Glutamatergic neuron (in vitro differentiated cells): ENCODE measurements around the gene BMP7. TPM values are rescaled to one million over a fixed set of nuclear protein-coding genes. Genes with fewer than 3 reads are reported as not detected.

ENCODE experiments used
- DNase-seq: peaks from one replicate; pipeline ENCODE4 v3.0.0; 2022
- H3K27ac Mint-ChIP-seq: one replicate; pipeline ENCODE4 v1.8.0; 2020; ENCODE audit warnings: mild to moderate bottlenecking, mixed read lengths, inconsistent platforms; ENCODE audit not compliant: unreplicated experiment
- H3K27me3 Mint-ChIP-seq: one replicate; pipeline ENCODE4 v1.8.0; 2020; ENCODE audit warnings: mild to moderate bottlenecking, moderate library complexity, mixed read lengths, inconsistent platforms; ENCODE audit not compliant: unreplicated experiment
- H3K36me3 Mint-ChIP-seq: one replicate; pipeline ENCODE4 v1.8.0; 2020; ENCODE audit warnings: mild to moderate bottlenecking, mixed read lengths, inconsistent platforms; ENCODE audit not compliant: unreplicated experiment
- H3K4me1 Mint-ChIP-seq: one replicate; pipeline ENCODE4 v1.8.0; 2020; ENCODE audit warnings: mild to moderate bottlenecking, low read depth, mixed read lengths, inconsistent platforms; ENCODE audit not compliant: unreplicated experiment
- H3K4me3 Mint-ChIP-seq: one replicate; pipeline ENCODE4 v1.8.0; 2020; ENCODE audit warnings: mild to moderate bottlenecking, mixed read lengths, inconsistent platforms; ENCODE audit not compliant: unreplicated experiment
- H3K9me3 Mint-ChIP-seq: one replicate; pipeline ENCODE4 v1.8.0; 2020; ENCODE audit warnings: mild to moderate bottlenecking, moderate library complexity, mixed read lengths, inconsistent platforms; ENCODE audit not compliant: unreplicated experiment
- CTCF ChIP-seq: fragments of 200-600 bp; sonication (generic); IDR thresholded peaks from one replicate; pipeline ENCODE4 v1.5.0; 2021; ENCODE audit not compliant: partially characterized antibody, unreplicated experiment
- total RNA-seq: library from RNA; stranded (reverse); fragmentation: NEBNext Ultra II Directional; extraction: Animal tissue kit (Norgen Biotek cat#: 25700); gene quantifications from one replicate; pipeline ENCODE4 v1.2.1, GENCODE V29; 2021; ENCODE audit not compliant: unreplicated experiment

Gene BMP7
- total RNA-seq, 1 donor from 2014 or later, result 8.7 TPM

DNA sequence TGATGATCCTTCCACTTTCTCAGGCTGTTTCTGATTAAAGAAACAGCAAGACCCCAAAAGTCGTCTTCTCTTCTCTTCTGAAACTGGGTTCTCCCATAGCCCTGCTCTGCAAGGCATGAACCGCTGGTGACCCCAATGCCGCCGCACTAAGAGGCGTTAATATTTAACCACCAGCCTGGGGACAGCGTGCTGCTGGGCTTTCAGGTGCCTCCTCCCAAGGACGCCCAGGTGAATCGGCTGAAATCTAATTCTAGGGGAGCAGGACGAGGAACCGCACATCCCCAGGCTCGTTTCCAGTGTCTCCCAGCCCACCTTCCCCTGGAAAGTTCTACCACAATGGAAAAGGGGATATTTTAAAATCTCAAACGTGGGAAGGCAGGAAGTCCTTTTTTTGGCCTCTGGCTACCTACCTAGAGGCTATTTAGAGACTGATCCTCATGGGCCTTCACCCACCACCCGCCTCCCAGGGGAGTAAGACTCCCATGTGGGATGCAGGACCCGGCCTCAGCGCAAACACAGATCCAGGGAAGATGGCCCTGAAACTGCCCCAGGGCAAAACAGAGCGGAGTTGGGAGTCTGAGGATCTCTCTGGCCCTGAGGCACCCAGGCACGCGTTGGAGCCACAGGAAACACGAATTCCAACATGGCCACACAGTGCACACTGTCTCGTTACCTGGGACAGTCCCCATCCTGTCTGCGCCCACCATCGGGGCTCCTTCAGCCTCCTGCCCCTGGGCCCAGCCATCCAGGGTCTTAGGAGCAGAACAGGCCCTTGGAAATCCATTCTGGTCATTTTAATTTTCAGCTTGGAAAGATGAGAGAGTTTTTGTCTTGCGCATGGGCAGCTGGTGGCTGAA is 56.2 kb downstream of the BMP7 start:
- Mint-ChIP-seq H3K4me3 (no peak overlapping the region), H3K36me3 (no peaks in the 10 kb centered on the region), H3K27me3 (peaks cover 11% of the 10 kb centered on the region), H3K27ac (no peak overlapping the region), H3K4me1 (peaks cover 4% of the 10 kb centered on the region), H3K9me3 (peaks cover 4% of the 10 kb centered on the region)
- no peak for DNase-seq
- TF ChIP-seq CTCF, result no peak

DNA sequence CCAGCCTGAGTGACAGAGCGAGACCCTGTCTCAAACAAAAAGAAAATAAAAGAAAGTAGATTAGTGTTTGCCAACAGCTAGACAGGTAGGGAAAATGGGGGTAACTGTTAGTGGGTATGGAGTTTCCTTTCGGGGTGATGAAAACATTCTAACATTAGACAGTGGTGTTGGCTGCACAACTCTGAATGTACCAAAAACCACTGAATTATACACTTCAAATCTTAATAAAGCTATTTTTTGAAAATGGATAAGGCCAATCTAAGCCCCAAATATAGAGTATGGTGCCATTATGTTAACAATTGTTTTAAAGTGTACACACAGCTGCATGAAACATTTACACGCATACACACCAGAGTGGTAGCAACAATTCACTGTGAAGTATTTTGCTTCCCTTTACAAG is 57.0 kb downstream of the BMP7 start:
- peaks cover 4% of the 10 kb centered on the region for H3K9me3 Mint-ChIP-seq
- no peak for DNase-seq
- H3K36me3 Mint-ChIP-seq, result no peaks in the 10 kb centered on the region
- TF ChIP-seq CTCF, result no peak
- no peak overlapping the region for H3K4me3 Mint-ChIP-seq
- H3K4me1 Mint-ChIP-seq, result peaks cover 4% of the 10 kb centered on the region
- no peak overlapping the region for H3K27ac Mint-ChIP-seq
- peaks cover 9% of the 10 kb centered on the region for H3K27me3 Mint-ChIP-seq

GRCh38 chr20:57208198-57208597 is 58.2 kb downstream of the BMP7 start:
- Mint-ChIP-seq H3K4me1 (peaks cover 4% of the 10 kb centered on the region), H3K9me3 (peaks cover 4% of the 10 kb centered on the region), H3K4me3 (no peak overlapping the region), H3K27me3 (peaks cover 7% of the 10 kb centered on the region), H3K36me3 (no peaks in the 10 kb centered on the region), H3K27ac (no peak overlapping the region)
- DNase-seq, result no peak
- no peak for TF ChIP-seq CTCF

GRCh38 chr20:57207251-57207650 is 59.2 kb downstream of the BMP7 start:
- no peaks in the 10 kb centered on the region for H3K36me3 Mint-ChIP-seq
- H3K4me3 Mint-ChIP-seq, result no peak overlapping the region
- H3K4me1 Mint-ChIP-seq, result peaks cover 4% of the 10 kb centered on the region
- H3K27me3 Mint-ChIP-seq, result peaks cover 7% of the 10 kb centered on the region
- peaks cover 4% of the 10 kb centered on the region for H3K9me3 Mint-ChIP-seq
- no peak for DNase-seq
- H3K27ac Mint-ChIP-seq, result no peak overlapping the region
- TF ChIP-seq CTCF, result no peak

DNA sequence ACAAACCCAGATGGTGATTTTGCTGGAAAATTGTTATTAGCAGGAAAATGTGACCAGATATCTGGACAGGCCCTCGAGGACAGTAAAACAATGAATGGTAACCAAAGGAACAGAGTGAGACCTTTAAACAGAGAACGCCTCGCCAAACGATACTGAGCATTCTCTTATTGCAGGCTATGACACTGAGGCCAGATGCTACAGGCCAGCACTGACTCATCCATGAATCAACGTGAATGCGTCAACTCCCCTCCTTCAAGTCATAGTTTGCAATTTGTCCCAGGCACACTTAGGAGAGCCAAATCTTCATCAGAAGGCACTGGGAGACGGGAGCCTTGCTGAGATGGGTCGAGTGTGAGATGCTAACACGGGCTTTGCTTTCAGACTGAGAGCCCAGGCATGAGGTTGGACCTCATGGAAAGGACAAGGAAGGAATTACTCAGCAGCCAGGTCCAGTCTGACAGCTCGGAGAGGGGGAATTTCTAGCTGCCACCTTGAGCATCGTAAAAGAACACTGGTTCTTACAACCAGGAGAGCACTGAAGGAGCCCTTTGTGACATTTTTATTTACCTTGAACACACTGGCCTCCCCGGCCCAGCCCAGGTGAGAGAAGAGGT is 60.7 kb downstream of the BMP7 start:
- Mint-ChIP-seq H3K27ac (no peak overlapping the region), H3K9me3 (peaks cover 4% of the 10 kb centered on the region), H3K27me3 (peaks cover 7% of the 10 kb centered on the region), H3K4me3 (no peak overlapping the region), H3K36me3 (no peaks in the 10 kb centered on the region), H3K4me1 (no peaks in the 10 kb centered on the region)
- no peak for TF ChIP-seq CTCF
- DNase-seq, result no peak
